Loucy (cell line): ENCODE measurements around the gene ASPSCR1.

Experiments used
- CTCF ChIP-seq: fragments of 200-600 bp; sonication (generic); conservative IDR thresholded peaks from 2 replicates; pipeline ENCODE4 v1.5.1; 2014; ENCODE audit warnings: mild to moderate bottlenecking, antibody characterized with exemption, low read length
- EZH2phosphoT487 ChIP-seq: fragments of 200-600 bp; IDR thresholded peaks from 2 replicates; pipeline ENCODE4 v1.6.1; 2018; ENCODE audit warnings: antibody characterized with exemption, mild to moderate bottlenecking, moderate library complexity, borderline replicate concordance

GRCh38 chr17:81944858-81945257, 32.6 kb upstream of the ASPSCR1 start:
- TF ChIP-seq CTCF: no peak
- no peak for TF ChIP-seq EZH2phosphoT487
